A549 (cell line): ENCODE measurements around the gene GALNT7. TPM values are rescaled to one million over a fixed set of nuclear protein-coding genes. Genes with fewer than 3 reads are reported as not detected.

Source experiments
- ATAC-seq, 2 experiments: fragments of 200-7000 bp in 1 of 2; fragments of >200 bp in 1 of 2; cut with Nextera tagmentation in 1 of 2; cut with Tn5 transposase in 1 of 2; 3 replicates each; pipeline versions ENCODE4 v1.8.0 to v1.9.1; 2018 to 2020; ENCODE audit warnings: mild to moderate bottlenecking in 1 of 2, moderate library complexity in 1 of 2
- CTCF ChIA-PET: fragments of 300-600 bp; sonication (Branson Sonifier 250); formaldehyde crosslinking; extraction: SDS; loops from one replicate; lab custom pipeline; 2021; ENCODE audit warnings: antibody characterized with exemption, inconsistent platforms; lab: Yijun Ruan, JAX
- POLR2A ChIA-PET: fragments of 350-600 bp; formaldehyde crosslinking; extraction: SDS; loops from one replicate; lab custom pipeline; 2021; ENCODE audit warnings: antibody characterized with exemption, inconsistent platforms; lab: Yijun Ruan, JAX
- DNase-seq, 2 experiments: peaks; one replicate each; pipeline versions ENCODE4 v3.0.0 to v3.0.0-alpha.2; 2011 to 2016; ENCODE audit warnings: low read depth in 1 of 2, low spot score in 1 of 2
- FAIRE-seq: peaks from 2 replicates; lab custom pipeline; 2011; peaks lifted over from hg19 to GRCh38; lab: Jason Lieb, UNC
- H3K27ac ChIP-seq, 2 experiments: fragments of >200 bp; sonication (Bioruptor Twin); formaldehyde crosslinking; 3 replicates each; pipeline ENCODE4 v1.5.1; 2016 to 2017
- H3K4me1 ChIP-seq: fragments of >200 bp; sonication (Bioruptor Twin); formaldehyde crosslinking; 3 replicates; pipeline ENCODE4 v1.6.1; 2016
- H3K4me2 ChIP-seq: fragments of >200 bp; sonication (Bioruptor Twin); formaldehyde crosslinking; 3 replicates; pipeline ENCODE4 v1.6.1; 2016
- H3K4me3 ChIP-seq: fragments of >200 bp; sonication (Bioruptor Twin); formaldehyde crosslinking; 3 replicates; pipeline ENCODE4 v1.5.1; 2016
- H3K9me3 ChIP-seq: fragments of >200 bp; sonication (Bioruptor Twin); formaldehyde crosslinking; 3 replicates; pipeline ENCODE4 v1.6.1; 2016
- BCL3 ChIP-seq: fragments of >200 bp; sonication (Bioruptor Twin); formaldehyde crosslinking; IDR thresholded peaks from 3 replicates; pipeline ENCODE4 v1.6.1; 2016
- BHLHE40 ChIP-seq: IDR thresholded peaks from 2 replicates; pipeline ENCODE4 v1.6.1; 2012; ENCODE audit warnings: low read depth, low read length, inconsistent platforms
- CBX2 ChIP-seq: fragments of 200-600 bp; sonication (generic); IDR thresholded peaks from 2 replicates; pipeline ENCODE4 v1.6.1; 2016; ENCODE audit warnings: low read depth, mild to moderate bottlenecking, borderline replicate concordance
- CBX8 ChIP-seq: fragments of 200-600 bp; sonication (generic); IDR thresholded peaks from 2 replicates; pipeline ENCODE4 v1.6.1; 2016
- EHMT2 ChIP-seq: fragments of 200-600 bp; sonication (generic); IDR thresholded peaks from 2 replicates; pipeline ENCODE4 v1.6.1; 2016; ENCODE audit warnings: antibody characterized with exemption, low read depth, mild to moderate bottlenecking, moderate library complexity
- ELK1 ChIP-seq: fragments of 150-350 bp; IDR thresholded peaks from 2 replicates; pipeline ENCODE4 v1.6.1; 2014; ENCODE audit warnings: low read depth, mild to moderate bottlenecking, low read length
- EP300 ChIP-seq, 2 experiments: fragments of >200 bp; sonication (Bioruptor Twin); formaldehyde crosslinking; IDR thresholded peaks; 2 replicates in 1 of 2; 3 replicates in 1 of 2; pipeline ENCODE4 v1.6.1; 2016 to 2017
- FOSL2 ChIP-seq, 2 experiments: fragments of 450-650 bp in 1 of 2; fragments of >200 bp in 1 of 2; sonication (Bioruptor Twin) in 1 of 2; formaldehyde crosslinking; IDR thresholded peaks; 2 replicates each; pipeline versions ENCODE4 v1.5.0 to v1.6.1; 2016 to 2020; ENCODE audit warnings: mild to moderate bottlenecking in 1 of 2, moderate library complexity in 1 of 2
- FOXS1 ChIP-seq: fragments of 250-450 bp; sonication (Bioruptor Pico); IDR thresholded peaks from 2 replicates; pipeline ENCODE4 v1.5.0; 2020; ENCODE audit warnings: mild to moderate bottlenecking, moderate library complexity
- HEYL ChIP-seq: fragments of 250-450 bp; sonication (Bioruptor Pico); IDR thresholded peaks from 2 replicates; pipeline ENCODE4 v1.8.0; 2021; ENCODE audit warnings: mild to moderate bottlenecking, moderate library complexity
- HOXB5 ChIP-seq: fragments of 250-450 bp; sonication (Bioruptor Pico); IDR thresholded peaks from 2 replicates; pipeline ENCODE4 v1.5.0; 2020; ENCODE audit warnings: mild to moderate bottlenecking, moderate library complexity
- JUNB ChIP-seq: fragments of >200 bp; sonication (Bioruptor Twin); formaldehyde crosslinking; IDR thresholded peaks from 2 replicates; pipeline ENCODE4 v1.6.1; 2016
- KDM5A ChIP-seq: fragments of 200-600 bp; sonication (generic); IDR thresholded peaks from 2 replicates; pipeline ENCODE4 v1.6.1; 2016; ENCODE audit warnings: antibody characterized with exemption, mild to moderate bottlenecking
- MAFK ChIP-seq: fragments of 450-650 bp; IDR thresholded peaks from 2 replicates; pipeline ENCODE4 v1.6.1; 2014; ENCODE audit not compliant: partially characterized antibody
- MAZ ChIP-seq: fragments of 150-350 bp; IDR thresholded peaks from 2 replicates; pipeline ENCODE4 v1.6.1; 2014; ENCODE audit warnings: antibody characterized with exemption, low read depth, low read length, borderline replicate concordance
- MYC ChIP-seq: IDR thresholded peaks from 2 replicates; pipeline ENCODE4 v1.6.1; 2012; ENCODE audit warnings: mild to moderate bottlenecking, inconsistent platforms, low read length, improper control_type of control experiment, borderline replicate concordance
- RAD21 ChIP-seq, 2 experiments: fragments of >200 bp in 1 of 2; sonication (Bioruptor Twin) in 1 of 2; formaldehyde crosslinking in 1 of 2; IDR thresholded peaks in 1 of 2; conservative IDR thresholded peaks in 1 of 2; 2 replicates in 1 of 2; 3 replicates in 1 of 2; pipeline ENCODE4 v1.6.1; 2012 to 2018; ENCODE audit warnings: inconsistent platforms in 1 of 2
- RARB ChIP-seq: fragments of 250-450 bp; sonication (Bioruptor Pico); IDR thresholded peaks from 2 replicates; pipeline ENCODE4 v1.8.0; 2021; ENCODE audit warnings: mild to moderate bottlenecking, moderate library complexity
- RCOR1 ChIP-seq: fragments of 150-350 bp; IDR thresholded peaks from 2 replicates; pipeline ENCODE4 v1.6.1; 2014; ENCODE audit warnings: antibody characterized with exemption, low read length, low read depth
- REST ChIP-seq: fragments of 200-600 bp; sonication (generic); IDR thresholded peaks from 2 replicates; pipeline ENCODE4 v1.6.1; 2016; ENCODE audit warnings: antibody characterized with exemption, mild to moderate bottlenecking, moderate library complexity
- RFX5 ChIP-seq: fragments of 450-650 bp; IDR thresholded peaks from 2 replicates; pipeline ENCODE4 v1.7.1; 2014; ENCODE audit warnings: antibody characterized with exemption, mild to moderate bottlenecking, moderate library complexity
- SMC3 ChIP-seq: fragments of >200 bp; sonication (Bioruptor Twin); formaldehyde crosslinking; IDR thresholded peaks from 3 replicates; pipeline ENCODE4 v1.6.1; 2018; ENCODE audit warnings: inconsistent platforms
- USF2 ChIP-seq: fragments of 450-650 bp; IDR thresholded peaks from 2 replicates; pipeline ENCODE4 v1.6.1; 2014; ENCODE audit warnings: antibody characterized with exemption
- ZC3H11A ChIP-seq: fragments of 450-650 bp; IDR thresholded peaks from 2 replicates; pipeline ENCODE4 v1.6.1; 2014; ENCODE audit warnings: antibody characterized with exemption, mild to moderate bottlenecking
- ZNF302 ChIP-seq: fragments of 250-450 bp; sonication (Bioruptor Pico); IDR thresholded peaks from 2 replicates; pipeline ENCODE4 v1.9.0; 2021; ENCODE audit warnings: inconsistent platforms, mild to moderate bottlenecking, moderate library complexity
- WGBS: methylation state at CpG from one replicate; pipeline ENCODE4 v1.1.6; 2017; ENCODE audit errors: missing lambda C conversion rate; 5-methylcytosine and 5-hydroxymethylcytosine counted together
- polyA plus RNA-seq, 4 experiments: library from polyadenylated mRNA; depleted of rRNA in 3 of 4; stranded (reverse); fragments of >200 nt; fragmentation: RNase III in 1 of 4; extraction: RNeasy Plus Mini Kit Qiagen cat#74134 plus additional on column Dnase treatment in 1 of 4; gene quantifications; 2 replicates in 3 of 4; 3 replicates in 1 of 4; pipeline ENCODE4 v1.2.3, GENCODE V29; 2011 to 2017

The GALNT7 gene
- polyA plus RNA-seq, 2 of the 4 experiments (the other 2 are of a cell fraction): 28.8 to 63.6 TPM

GRCh38 chr4:173236301-173236700 lies 67.7 kb downstream of the GALNT7 start:
- Histone ChIP-seq H3K27ac (no peak overlapping the region), H3K4me3 (no peak overlapping the region), H3K4me2 (no peak overlapping the region), H3K4me1 (peaks cover 25% of the 10 kb centered on the region), H3K9me3 (no peaks in the 10 kb centered on the region)
- WGBS: 94% methylated on average over 3 of the region's 3 CpGs
- POLR2A ChIA-PET: no interaction called here
- FAIRE-seq (no peak), ATAC-seq (no peak), DNase-seq (no peak)
- CTCF ChIA-PET: no interaction called here
- TF ChIP-seq BCL3 (no peak), ZNF302 (CRISPR knock-in tag) (no peak), EP300 (IDR thresholded peaks at IDR 0.05) (no peak), ELK1 (no peak), FOSL2 (IDR thresholded peaks at IDR 0.05) (no peak), FOSL2 (CRISPR knock-in tag; IDR thresholded peaks at IDR 0.05) (no peak), FOXS1 (CRISPR knock-in tag) (no peak), SMC3 (no peak), MAZ (no peak), MYC (no peak), HEYL (no peak), RARB (CRISPR knock-in tag) (no peak), REST (no peak), CBX8 (no peak), HOXB5 (CRISPR knock-in tag) (no peak), KDM5A (no peak), USF2 (no peak), BHLHE40 (no peak), RAD21 (conservative IDR thresholded peaks at IDR 0.05 in 1 of 2, IDR thresholded peaks at IDR 0.05 in 1 of 2) (no peak)

GRCh38 chr4:173237152-173237551 lies 68.5 kb downstream of the GALNT7 start:
- Histone ChIP-seq H3K9me3 (no peaks in the 10 kb centered on the region), H3K4me2 (peak overlapping the region; percentile 21; the same call in 1 of the 3 replicates), H3K4me3 (no peak overlapping the region), H3K27ac (no peak overlapping the region), H3K4me1 (peaks cover 25% of the 10 kb centered on the region)
- POLR2A ChIA-PET: no interaction called here
- peak in 1 of 2 experiments; percentile 56; a peak in 3 of 6 replicates for ATAC-seq
- WGBS: 36% methylated on average over 2 of the region's 2 CpGs
- DNase-seq: no peak
- FAIRE-seq: no peak
- CTCF ChIA-PET: no interaction called here
- TF ChIP-seq CBX2: no peak
- TF ChIP-seq MAFK: no peak
- no peak for TF ChIP-seq EHMT2
- no peak for TF ChIP-seq ZC3H11A
- TF ChIP-seq USF2: no peak
- TF ChIP-seq JUNB: no peak
- no peak for TF ChIP-seq ELK1
- TF ChIP-seq BCL3: no peak
- TF ChIP-seq RCOR1: no peak
- TF ChIP-seq RFX5: no peak
- no peak for TF ChIP-seq ZNF302 (CRISPR knock-in tag)
